GM21786 (cell line): ENCODE results near the gene BRPF1.

ENCODE experiments used
- ATAC-seq: cut with Tn5 transposase; IDR thresholded peaks from one replicate; pipeline ENCODE4 v1.9.1; 2021; ENCODE audit not compliant: unreplicated experiment

BRPF1 gene

GRCh38 chr3:9701006-9701405, 30.5 kb upstream of the BRPF1 start:
- no peak for ATAC-seq

- no peak for ATAC-seq
Measured at GRCh38 chr3:9701711-9702110, 29.8 kb upstream of the BRPF1 start.

- ATAC-seq, result no peak
Measured at GRCh38 chr3:9703240-9703639, 28.3 kb upstream of the BRPF1 start.

GRCh38 chr3:9703736-9704346, 27.7 kb upstream of the BRPF1 start, which contains the start of gene CPNE9:
Gene CPNE9, plus strand, starts transcription at chr3:9703833. Its CDS starts 164 bp downstream, at chr3:9703997.
- ATAC-seq, result no peak

- no peak for ATAC-seq
Measured at GRCh38 chr3:9704347-9705322, 26.9 kb upstream of the BRPF1 start.

- ATAC-seq, result no peak
Measured at GRCh38 chr3:9710174-9710739, 21.3 kb upstream of the BRPF1 start.

GRCh38 chr3:9712415-9712814, 19.1 kb upstream of the BRPF1 start:
- ATAC-seq, result no peak

GRCh38 chr3:9713142-9713541, 18.4 kb upstream of the BRPF1 start:
- no peak for ATAC-seq

- ATAC-seq, result no peak
Measured at GRCh38 chr3:9715136-9715535, 16.4 kb upstream of the BRPF1 start.

GRCh38 chr3:9715764-9716437, 15.6 kb upstream of the BRPF1 start:
- ATAC-seq, result no peak

GRCh38 chr3:9716801-9717555, 14.6 kb upstream of the BRPF1 start:
- ATAC-seq, result no peak

- ATAC-seq, result no peak
Measured at GRCh38 chr3:9717563-9717962, 14.0 kb upstream of the BRPF1 start.

GRCh38 chr3:9718118-9718517, 13.4 kb upstream of the BRPF1 start:
- ATAC-seq, result no peak

GRCh38 chr3:9721015-9721699, 10.4 kb upstream of the BRPF1 start:
- ATAC-seq, result no peak

- ATAC-seq, result no peak
Measured at GRCh38 chr3:9721700-9722060, 9.9 kb upstream of the BRPF1 start.

GRCh38 chr3:9725775-9726515, 5.6 kb upstream of the BRPF1 start:
- no peak for ATAC-seq

- ATAC-seq, result no peak
Measured at GRCh38 chr3:9727041-9727595, 4.4 kb upstream of the BRPF1 start.

GRCh38 chr3:9727743-9728142, 3.8 kb upstream of the BRPF1 start:
- no peak for ATAC-seq

GRCh38 chr3:9729419-9729818, 2.1 kb upstream of the BRPF1 start:
- no peak for ATAC-seq
